Transverse colon (tissue), 4 donors: ENCODE measurements around the gene TSGA10. TPM values are rescaled to one million over a fixed set of nuclear protein-coding genes. Genes with fewer than 3 reads are reported as not detected.
A peak's percentile ranks its signal among the peaks of the same experiment; 100 is the strongest.

ENCODE experiments used
- DNase-seq: peaks from one replicate; pipeline ENCODE4 v3.0.0-alpha.2; 2019
- H3K27ac ChIP-seq, 4 donors: fragments of 200-600 bp; sonication (generic); 2 replicates each; pipeline ENCODE4 v1.5.1; 2016 to 2018; ENCODE audit warnings: inconsistent platforms in 4 of 4
- H3K27me3 ChIP-seq: fragments of 200-600 bp; sonication (generic); 2 replicates; pipeline ENCODE4 v1.5.1; 2017; ENCODE audit warnings: inconsistent platforms
- H3K36me3 ChIP-seq, 4 donors: fragments of 200-600 bp; sonication (generic); 2 replicates each; pipeline ENCODE4 v1.5.1; 2017 to 2019; ENCODE audit warnings: inconsistent platforms in 4 of 4
- H3K4me1 ChIP-seq, 4 donors: fragments of 200-600 bp; sonication (generic); 2 replicates each; pipeline ENCODE4 v1.5.1; 2017 to 2020; ENCODE audit warnings: inconsistent platforms in 4 of 4
- H3K4me3 ChIP-seq, 4 donors: fragments of 200-600 bp; sonication (generic); 1 replicate in 1 of 4; 2 replicates in 3 of 4; pipeline versions ENCODE4 v1.5.1 to v1.6.1; 2017 to 2019; ENCODE audit warnings: inconsistent platforms in 4 of 4
- H3K9me3 ChIP-seq, 2 donors: fragments of 200-600 bp; sonication (generic); 2 replicates each; pipeline ENCODE4 v1.5.1; 2017 to 2019; ENCODE audit warnings: inconsistent platforms in 2 of 2
- EP300 ChIP-seq: sonication (generic); formaldehyde crosslinking; IDR thresholded peaks from one replicate; pipeline ENCODE4 v1.6.1; 2017; ENCODE audit warnings: antibody characterized with exemption, low read depth
- POLR2A ChIP-seq: fragments of 450-650 bp; IDR thresholded peaks from one replicate; pipeline ENCODE4 v1.6.1; 2016; ENCODE audit warnings: antibody characterized with exemption, mild to moderate bottlenecking, moderate library complexity
- POLR2AphosphoS5 ChIP-seq, 3 donors: sonication (generic); formaldehyde crosslinking; IDR thresholded peaks; one replicate each; pipeline ENCODE4 v1.6.1; 2016; ENCODE audit warnings: antibody characterized with exemption in 3 of 3
- WGBS, 2 donors: methylation state at CpG; one replicate each; pipeline ENCODE4 v1.1.5; 2018; ENCODE audit warnings: low coverage in 1 of 2; 5-methylcytosine and 5-hydroxymethylcytosine counted together
- in situ Hi-C, 4 donors: fragments of 200-750 bp; cut with MboI; loops; one replicate each; pipeline versions ENCODE4 v1.15.0 to v1.15.1; 2017; ENCODE audit warnings: low sequenced_read_pairs in 3 of 4, low pct_ligation_motif_present in 1 of 4, low pct_unique_long_range_greater_than_20kb in 1 of 4
- intact Hi-C: fragments of 100-400 bp; cut with DNase I; formaldehyde crosslinking; loops from one replicate; pipeline ENCODE4 v1.15.1; 2023; ENCODE audit warnings: low total_unique reads
- total RNA-seq, 4 donors: library from RNA; depleted of rRNA; stranded (reverse); fragments of >200 nt; gene quantifications; one replicate each; pipeline ENCODE4 v1.1.0, GENCODE V29; 2016
- TF ChIP-seq, protein P1 (sequence below), 5 experiments: fragments of 200-600 bp in 3 of 5; fragments of 450-650 bp in 2 of 5; sonication (generic) in 3 of 5; IDR thresholded peaks; 1 replicate in 2 of 5; 2 replicates in 3 of 5; pipeline ENCODE4 v1.5.1; 2016 to 2017; ENCODE audit warnings: antibody characterized with exemption in 5 of 5, inconsistent platforms in 3 of 5, mild to moderate bottlenecking in 2 of 5, moderate library complexity in 1 of 5

Gene TSGA10
- total RNA-seq, 4 donors from 2014 or later = 7.5 to 18.5 (median 13.6) TPM

DNA sequence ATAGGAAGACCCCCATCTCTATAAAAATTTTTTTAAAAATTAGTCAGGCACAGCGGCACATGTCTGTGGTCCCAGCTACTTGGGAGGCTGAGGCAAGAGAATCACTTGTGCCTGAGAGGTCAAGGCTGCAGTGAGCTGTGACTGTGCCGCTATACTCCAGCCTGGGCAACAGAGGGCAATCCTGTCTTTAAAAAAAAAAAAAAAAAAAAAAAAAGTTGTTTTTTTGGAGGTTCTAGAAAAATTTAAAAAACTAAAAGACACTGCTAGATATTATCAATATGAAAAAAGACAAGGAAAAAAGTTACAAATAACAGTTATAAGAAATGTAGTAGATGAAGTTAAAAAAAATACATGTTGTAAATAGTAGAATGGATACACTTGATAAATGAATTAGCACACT is 69.3 kb downstream of the TSGA10 start:
- TF ChIP-seq, protein P1, sequence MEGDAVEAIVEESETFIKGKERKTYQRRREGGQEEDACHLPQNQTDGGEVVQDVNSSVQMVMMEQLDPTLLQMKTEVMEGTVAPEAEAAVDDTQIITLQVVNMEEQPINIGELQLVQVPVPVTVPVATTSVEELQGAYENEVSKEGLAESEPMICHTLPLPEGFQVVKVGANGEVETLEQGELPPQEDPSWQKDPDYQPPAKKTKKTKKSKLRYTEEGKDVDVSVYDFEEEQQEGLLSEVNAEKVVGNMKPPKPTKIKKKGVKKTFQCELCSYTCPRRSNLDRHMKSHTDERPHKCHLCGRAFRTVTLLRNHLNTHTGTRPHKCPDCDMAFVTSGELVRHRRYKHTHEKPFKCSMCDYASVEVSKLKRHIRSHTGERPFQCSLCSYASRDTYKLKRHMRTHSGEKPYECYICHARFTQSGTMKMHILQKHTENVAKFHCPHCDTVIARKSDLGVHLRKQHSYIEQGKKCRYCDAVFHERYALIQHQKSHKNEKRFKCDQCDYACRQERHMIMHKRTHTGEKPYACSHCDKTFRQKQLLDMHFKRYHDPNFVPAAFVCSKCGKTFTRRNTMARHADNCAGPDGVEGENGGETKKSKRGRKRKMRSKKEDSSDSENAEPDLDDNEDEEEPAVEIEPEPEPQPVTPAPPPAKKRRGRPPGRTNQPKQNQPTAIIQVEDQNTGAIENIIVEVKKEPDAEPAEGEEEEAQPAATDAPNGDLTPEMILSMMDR (IDR thresholded peaks at IDR 0.05) = peak in 2 of 5 experiments; percentile 16 to 17
- TF ChIP-seq POLR2A = no peak
- DNase-seq = no peak
- WGBS, 2 donors = 88% methylated on average over 2 of the region's 2 CpGs; no CpG with 5 or more reads in 1 of the 2 donors
- intact Hi-C loops = no loop called here
- in situ Hi-C loops = no loop called here
- Histone ChIP-seq H3K4me1 (no peaks in the 10 kb centered on the region), H3K27me3 (peaks cover 8% of the 10 kb centered on the region), H3K4me3 (no peak overlapping the region), H3K27ac (no peak overlapping the region), H3K36me3 (no peaks in the 10 kb centered on the region), H3K9me3 (no peaks in the 10 kb centered on the region)

DNA sequence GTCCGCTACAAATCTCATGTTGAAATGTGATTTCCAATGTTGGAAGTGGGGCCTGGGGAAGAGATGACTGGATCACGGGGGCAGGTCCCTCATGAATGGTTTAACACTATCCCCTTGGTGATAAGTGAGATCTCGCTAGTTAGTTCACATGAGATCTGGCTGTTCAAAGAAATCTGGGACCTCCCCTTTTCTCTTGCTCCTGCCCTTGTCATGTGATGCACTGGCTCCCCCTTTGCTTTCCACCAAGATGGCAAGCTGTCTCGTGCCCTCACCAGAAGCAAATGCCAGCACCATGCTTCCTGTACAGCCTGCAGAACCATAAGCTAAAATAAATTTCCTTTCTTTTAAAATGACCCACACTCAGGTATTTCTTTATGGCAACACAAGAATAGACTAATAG is 70.5 kb downstream of the TSGA10 start:
- DNase-seq = no peak
- intact Hi-C loops (no loop called here), in situ Hi-C loops (no loop called here)
- Histone ChIP-seq H3K27ac (no peak overlapping the region), H3K36me3 (no peaks in the 10 kb centered on the region), H3K27me3 (peaks cover 8% of the 10 kb centered on the region), H3K4me3 (no peak overlapping the region), H3K9me3 (no peaks in the 10 kb centered on the region), H3K4me1 (no peaks in the 10 kb centered on the region)
- no peak for TF ChIP-seq POLR2AphosphoS5 (IDR thresholded peaks at IDR 0.05)
- TF ChIP-seq EP300 = no peak
- TF ChIP-seq, protein P1 (IDR thresholded peaks at IDR 0.05) = no peak
- no peak for TF ChIP-seq POLR2A
- WGBS, 2 donors = 79 to 82% methylated on average over 4 of the region's 4 CpGs

DNA sequence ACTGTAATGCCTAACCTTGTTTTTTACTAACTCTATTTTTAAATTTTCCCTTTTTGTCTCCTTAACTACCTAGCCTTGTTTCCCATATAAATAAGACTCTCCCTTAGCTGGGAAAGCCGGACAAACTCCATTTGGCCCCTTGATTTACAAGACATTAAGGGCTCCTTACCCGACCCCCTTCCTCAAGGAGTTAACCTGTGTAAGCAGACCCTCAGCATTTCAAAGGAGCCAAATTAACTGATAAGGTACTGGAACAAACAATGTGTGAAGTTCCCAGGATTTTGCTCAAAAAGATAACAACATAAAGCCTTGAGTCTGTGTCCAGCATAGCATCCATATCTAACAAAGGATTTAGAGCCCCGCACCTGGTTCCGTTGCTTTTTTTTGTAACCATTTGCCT is 72.9 kb downstream of the TSGA10 start:
- no peaks in the 10 kb centered on the region for H3K4me1 ChIP-seq
- H3K27ac ChIP-seq = no peak overlapping the region
- H3K36me3 ChIP-seq = no peaks in the 10 kb centered on the region
- H3K27me3 ChIP-seq = peaks cover 8% of the 10 kb centered on the region
- intact Hi-C loops (no loop called here), in situ Hi-C loops (no loop called here)
- 62 to 85% methylated on average over 4 of the region's 4 CpGs for WGBS, 2 donors
- H3K9me3 ChIP-seq = no peaks in the 10 kb centered on the region
- no peak for DNase-seq
- TF ChIP-seq, protein P1 (IDR thresholded peaks at IDR 0.05) = no peak
- no peak for TF ChIP-seq POLR2A
- no peak overlapping the region for H3K4me3 ChIP-seq

DNA sequence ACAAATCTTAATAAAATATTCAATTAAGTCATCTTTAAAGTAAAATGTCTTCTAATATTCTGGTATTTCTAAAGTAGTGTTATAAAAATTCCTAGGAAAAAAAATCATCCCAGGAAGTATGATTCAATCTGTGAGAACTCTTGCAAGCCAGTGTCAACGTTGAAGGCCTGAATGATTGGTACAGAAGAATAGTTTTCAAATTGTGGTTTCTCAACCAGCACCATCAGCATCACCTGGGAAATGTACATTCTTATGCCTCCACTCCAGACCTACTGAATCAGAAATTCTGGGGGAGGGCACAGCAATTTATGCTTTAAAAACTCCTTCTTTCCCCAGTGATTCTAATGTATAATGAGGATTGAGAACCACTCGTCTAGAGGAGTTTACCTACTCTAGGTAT is 75.5 kb downstream of the TSGA10 start:
- Histone ChIP-seq H3K4me3 (no peak overlapping the region), H3K9me3 (no peaks in the 10 kb centered on the region), H3K27ac (no peak overlapping the region), H3K27me3 (peaks cover 8% of the 10 kb centered on the region), H3K4me1 (no peaks in the 10 kb centered on the region), H3K36me3 (no peaks in the 10 kb centered on the region)
- intact Hi-C loops (no loop called here), in situ Hi-C loops (no loop called here)
- DNase-seq = no peak
- TF ChIP-seq, protein P1 (IDR thresholded peaks at IDR 0.05) = no peak
- TF ChIP-seq POLR2AphosphoS5 (IDR thresholded peaks at IDR 0.05) (no peak), POLR2A (no peak), EP300 (no peak)
- 25 to 55% methylated on average over 1 to 2 of the region's 2 CpGs for WGBS, 2 donors
